ENCODE results near the gene SORCS1.

- TF ChIP-seq EZH2 (IDR thresholded peaks at IDR 0.05; ENCODE audit: low read length, missing control alignments), result no peak
- TF ChIP-seq CTCF (conservative IDR thresholded peaks at IDR 0.05 in 1 of 2, IDR thresholded peaks at IDR 0.05 in 1 of 2; ENCODE audit: low read depth in 1 of 2, low read length in 2 of 2), result no peak
Observed at GRCh38 chr10:106942035-106942662, 222.4 kb downstream of the SORCS1 start.
